H1 (cell line): ENCODE results near the gene PLEKHM1.

Source experiments
- EZH2 ChIP-seq: fragments of 200-600 bp; sonication (generic); IDR thresholded peaks from 2 replicates; pipeline ENCODE4 v1.7.1; 2012; ENCODE audit warnings: low read depth, mild to moderate bottlenecking, moderate library complexity, low read length, inconsistent platforms; ENCODE audit not compliant: severe bottlenecking
- MAFK ChIP-seq: IDR thresholded peaks from 2 replicates; pipeline ENCODE4 v1.6.1; 2012; ENCODE audit warnings: low read depth, mild to moderate bottlenecking, improper control_type of control experiment, low read length
- RAD21 ChIP-seq, 2 experiments: IDR thresholded peaks in 1 of 2; conservative IDR thresholded peaks in 1 of 2; 2 replicates each; pipeline ENCODE4 v1.6.1; 2011; ENCODE audit warnings: low read depth in 2 of 2, low read length in 2 of 2, improper control_type of control experiment in 1 of 2, inconsistent platforms in 1 of 2, mild to moderate bottlenecking in 1 of 2, moderate library complexity in 1 of 2
- TAF1 ChIP-seq: IDR thresholded peaks from 2 replicates; pipeline ENCODE4 v1.6.1; 2011; ENCODE audit warnings: mild to moderate bottlenecking, low read depth, low read length
- TBP ChIP-seq: IDR thresholded peaks from 2 replicates; pipeline ENCODE4 v1.6.1; 2011; ENCODE audit warnings: low read depth, low read length, improper control_type of control experiment
- TEAD4 ChIP-seq: IDR thresholded peaks from 2 replicates; pipeline ENCODE4 v1.6.1; 2012; ENCODE audit warnings: low read depth, low read length, inconsistent platforms, mixed read lengths
- TF ChIP-seq, protein P1 (sequence below), 3 experiments: IDR thresholded peaks; 1 replicate in 2 of 3; 2 replicates in 1 of 3; pipeline versions ENCODE4 v1.5.1 to v1.6.1; 2011; ENCODE audit warnings: low read length in 3 of 3, mild to moderate bottlenecking in 3 of 3, inconsistent platforms in 2 of 3, low read depth in 1 of 3, moderate library complexity in 1 of 3; ENCODE audit not compliant: insufficient read depth in 1 of 3; ENCODE audit errors: control extremely low read depth in 1 of 3

DNA sequence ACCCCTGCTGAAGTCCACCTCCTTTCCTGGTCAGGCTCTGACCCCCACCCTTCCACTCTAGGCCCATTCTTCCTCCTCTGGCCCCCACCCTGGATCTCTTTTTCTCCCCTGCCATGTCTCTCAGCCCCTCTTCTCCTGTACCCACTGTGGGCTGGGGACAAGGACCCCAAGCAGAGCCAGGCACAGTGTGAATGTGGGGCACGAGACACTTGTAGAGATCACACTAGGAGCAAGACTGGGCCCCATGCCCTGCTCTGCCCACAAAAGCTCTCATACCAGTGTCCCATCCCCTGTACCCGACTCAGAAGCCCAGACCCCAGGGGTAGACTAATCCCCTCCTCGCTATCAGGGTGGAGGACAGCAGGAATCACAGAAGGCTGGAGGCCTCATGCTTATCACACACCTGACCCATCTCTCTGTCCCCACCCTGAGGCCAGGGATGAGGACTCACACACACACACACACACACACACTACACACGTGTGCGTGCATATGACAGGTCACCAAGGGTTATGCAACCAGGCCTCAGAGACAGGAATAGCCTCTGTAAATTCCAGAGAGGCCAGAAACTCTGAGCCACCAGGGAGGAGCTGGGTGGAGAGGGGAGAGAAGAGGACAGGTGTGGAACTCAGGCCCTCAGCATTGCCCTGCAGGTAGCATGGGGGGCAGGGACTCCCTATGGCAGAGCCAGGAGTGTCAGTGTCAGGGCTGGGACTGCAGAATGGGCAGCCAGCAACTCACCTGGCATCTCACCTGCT is 79.0 kb downstream of the PLEKHM1 start:
- TF ChIP-seq, protein P1, sequence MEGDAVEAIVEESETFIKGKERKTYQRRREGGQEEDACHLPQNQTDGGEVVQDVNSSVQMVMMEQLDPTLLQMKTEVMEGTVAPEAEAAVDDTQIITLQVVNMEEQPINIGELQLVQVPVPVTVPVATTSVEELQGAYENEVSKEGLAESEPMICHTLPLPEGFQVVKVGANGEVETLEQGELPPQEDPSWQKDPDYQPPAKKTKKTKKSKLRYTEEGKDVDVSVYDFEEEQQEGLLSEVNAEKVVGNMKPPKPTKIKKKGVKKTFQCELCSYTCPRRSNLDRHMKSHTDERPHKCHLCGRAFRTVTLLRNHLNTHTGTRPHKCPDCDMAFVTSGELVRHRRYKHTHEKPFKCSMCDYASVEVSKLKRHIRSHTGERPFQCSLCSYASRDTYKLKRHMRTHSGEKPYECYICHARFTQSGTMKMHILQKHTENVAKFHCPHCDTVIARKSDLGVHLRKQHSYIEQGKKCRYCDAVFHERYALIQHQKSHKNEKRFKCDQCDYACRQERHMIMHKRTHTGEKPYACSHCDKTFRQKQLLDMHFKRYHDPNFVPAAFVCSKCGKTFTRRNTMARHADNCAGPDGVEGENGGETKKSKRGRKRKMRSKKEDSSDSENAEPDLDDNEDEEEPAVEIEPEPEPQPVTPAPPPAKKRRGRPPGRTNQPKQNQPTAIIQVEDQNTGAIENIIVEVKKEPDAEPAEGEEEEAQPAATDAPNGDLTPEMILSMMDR (IDR thresholded peaks at IDR 0.05; ENCODE audit: control extremely low read depth in 1 of 3, insufficient read depth in 1 of 3, low read depth in 1 of 3, low read length in 3 of 3): no peak
- no peak for TF ChIP-seq MAFK
- no peak for TF ChIP-seq TBP
- TF ChIP-seq EZH2: no peak
- no peak for TF ChIP-seq TAF1
- TF ChIP-seq TEAD4: no peak
- no peak for TF ChIP-seq RAD21 (IDR thresholded peaks at IDR 0.05 in 1 of 2, conservative IDR thresholded peaks at IDR 0.05 in 1 of 2; ENCODE audit: low read depth in 2 of 2, low read length in 2 of 2)
